Tibial nerve (tissue), 4 donors: ENCODE data around the gene TTC39B. TPM values are rescaled to one million over a fixed set of nuclear protein-coding genes. Genes with fewer than 3 reads are reported as not detected.
A peak's percentile ranks its signal among the peaks of the same experiment; 100 is the strongest.

Experiments
- DNase-seq, 2 donors: peaks; one replicate each; pipeline ENCODE4 v3.0.0-alpha.2; 2019; ENCODE audit warnings: low spot score in 2 of 2
- H3K27ac ChIP-seq, 4 donors: fragments of 200-600 bp; sonication (generic) in 3 of 4; one replicate each; pipeline ENCODE4 v1.5.1; 2017 to 2019; ENCODE audit warnings: mild to moderate bottlenecking in 1 of 4
- H3K27me3 ChIP-seq, 2 donors: fragments of 200-600 bp; sonication (generic) in 1 of 2; one replicate each; pipeline versions ENCODE4 v1.5.1 to v1.6.0; 2017 to 2019
- H3K36me3 ChIP-seq, 3 donors: fragments of 200-600 bp; sonication (generic); one replicate each; pipeline ENCODE4 v1.5.1; 2018 to 2019
- H3K4me1 ChIP-seq, 4 donors: fragments of 200-600 bp; sonication (generic) in 3 of 4; one replicate each; pipeline ENCODE4 v1.5.1; 2017 to 2019
- H3K4me3 ChIP-seq, 4 donors: fragments of 200-600 bp; sonication (generic) in 3 of 4; one replicate each; pipeline ENCODE4 v1.5.1; 2017 to 2019; ENCODE audit warnings: mild to moderate bottlenecking in 1 of 4, moderate library complexity in 1 of 4
- H3K9me3 ChIP-seq, 4 donors: fragments of 200-600 bp; sonication (generic) in 3 of 4; one replicate each; pipeline ENCODE4 v1.5.1; 2017 to 2019
- CTCF ChIP-seq, 5 experiments: fragments of 200-600 bp in 3 of 5; fragments of 450-650 bp in 2 of 5; sonication (generic) in 3 of 5; IDR thresholded peaks; one replicate each; pipeline ENCODE4 v1.5.1; 2016 to 2019; ENCODE audit warnings: antibody characterized with exemption in 5 of 5, mild to moderate bottlenecking in 3 of 5, moderate library complexity in 2 of 5
- EP300 ChIP-seq, 2 donors: sonication (generic); formaldehyde crosslinking; IDR thresholded peaks; one replicate each; pipeline ENCODE4 v1.6.1; 2017; ENCODE audit warnings: antibody characterized with exemption in 2 of 2, mild to moderate bottlenecking in 1 of 2
- POLR2A ChIP-seq, 2 donors: fragments of 450-650 bp; IDR thresholded peaks; one replicate each; pipeline ENCODE4 v1.6.1; 2017; ENCODE audit warnings: antibody characterized with exemption in 2 of 2, mild to moderate bottlenecking in 2 of 2, moderate library complexity in 2 of 2
- WGBS, 2 donors: methylation state at CpG; one replicate each; pipeline ENCODE4 v1.1.5; 2018; 5-methylcytosine and 5-hydroxymethylcytosine counted together
- total RNA-seq, 4 donors: library from RNA; depleted of rRNA; stranded (reverse); fragments of >200 nt; gene quantifications; one replicate each; pipeline ENCODE4 v1.1.0, GENCODE V29; 2016

Gene TTC39B
- total RNA-seq, 4 donors from 2014 or later = 5.4 to 8.8 (median 7.5) TPM

GRCh38 chr9:15304632-15305031, 2.4 kb downstream of the TTC39B start:
- no peak for DNase-seq
- Histone ChIP-seq H3K4me1 (peaks cover 0 to 14% (median 3%) of the 10 kb centered on the region in 4 donors), H3K27me3 (no peaks in the 10 kb centered on the region), H3K27ac (no peak overlapping the region), H3K4me3 (no peak overlapping the region), H3K36me3 (no peaks in the 10 kb centered on the region), H3K9me3 (no peaks in the 10 kb centered on the region)
- WGBS, 2 donors = 94 to 100% methylated on average over 1 of the region's 1 CpG
- TF ChIP-seq CTCF (IDR thresholded peaks at IDR 0.05) = no peak
- no peak for TF ChIP-seq EP300 (IDR thresholded peaks at IDR 0.05)
- no peak for TF ChIP-seq POLR2A (IDR thresholded peaks at IDR 0.05)

- DNase-seq = no peak
- 50 to 60% methylated on average over 1 of the region's 1 CpG for WGBS, 2 donors
- H3K27me3 ChIP-seq = no peaks in the 10 kb centered on the region
- TF ChIP-seq POLR2A (IDR thresholded peaks at IDR 0.05) (no peak), CTCF (IDR thresholded peaks at IDR 0.05) (no peak), EP300 (IDR thresholded peaks at IDR 0.05) (no peak)
- H3K9me3 ChIP-seq = no peaks in the 10 kb centered on the region
- no peak overlapping the region for H3K4me3 ChIP-seq
- no peak overlapping the region for H3K27ac ChIP-seq
- peaks cover 0 to 11% (median 0%) of the 10 kb centered on the region in 3 donors for H3K36me3 ChIP-seq
- H3K4me1 ChIP-seq = peaks cover 2 to 17% (median 13%) of the 10 kb centered on the region in 4 donors
These were observed 6.8 kb downstream of the TTC39B start for GRCh38 chr9:15300218-15300617.

- Histone ChIP-seq H3K9me3 (no peaks in the 10 kb centered on the region), H3K4me1 (peaks cover 2 to 24% (median 18%) of the 10 kb centered on the region in 4 donors), H3K27ac (peak overlapping the region in 1 of 4 donors; percentile 36), H3K27me3 (no peaks in the 10 kb centered on the region), H3K36me3 (peaks cover 0 to 11% (median 0%) of the 10 kb centered on the region in 3 donors), H3K4me3 (no peak overlapping the region)
- WGBS, 2 donors = 83 to 84% methylated on average over 6 of the region's 6 CpGs
- no peak for DNase-seq
- TF ChIP-seq POLR2A (IDR thresholded peaks at IDR 0.05) (no peak), EP300 (IDR thresholded peaks at IDR 0.05) (no peak), CTCF (IDR thresholded peaks at IDR 0.05) (no peak)
These were observed 7.6 kb downstream of the TTC39B start for GRCh38 chr9:15299374-15299939.

- 92 to 93% methylated on average over 3 of the region's 3 CpGs for WGBS, 2 donors
- no peaks in the 10 kb centered on the region for H3K9me3 ChIP-seq
- DNase-seq = no peak
- no peak overlapping the region for H3K4me3 ChIP-seq
- TF ChIP-seq CTCF (IDR thresholded peaks at IDR 0.05) = no peak
- TF ChIP-seq POLR2A (IDR thresholded peaks at IDR 0.05) = no peak
- no peak for TF ChIP-seq EP300 (IDR thresholded peaks at IDR 0.05)
- H3K27ac ChIP-seq = no peak overlapping the region
- H3K4me1 ChIP-seq = peaks cover 2 to 34% (median 26%) of the 10 kb centered on the region in 4 donors
- no peaks in the 10 kb centered on the region for H3K27me3 ChIP-seq
- peaks cover 0 to 11% (median 0%) of the 10 kb centered on the region in 3 donors for H3K36me3 ChIP-seq
These were observed 8.7 kb downstream of the TTC39B start for GRCh38 chr9:15298362-15298761.

GRCh38 chr9:15295761-15296405, 11.1 kb downstream of the TTC39B start:
- peak overlapping the region; percentile 53 to 89 (median 84) for H3K27ac ChIP-seq
- peaks cover 0 to 11% (median 0%) of the 10 kb centered on the region in 3 donors for H3K36me3 ChIP-seq
- H3K4me3 ChIP-seq = peak overlapping the region; percentile 28 to 58 (median 42)
- DNase-seq = no peak
- no peaks in the 10 kb centered on the region for H3K9me3 ChIP-seq
- peaks cover 2 to 36% (median 28%) of the 10 kb centered on the region in 4 donors for H3K4me1 ChIP-seq
- TF ChIP-seq EP300 (IDR thresholded peaks at IDR 0.05) (peak in 1 of 2 donors; percentile 34), POLR2A (IDR thresholded peaks at IDR 0.05) (no peak)
- H3K27me3 ChIP-seq = no peaks in the 10 kb centered on the region
- WGBS, 2 donors = 8 to 13% methylated on average over 4 of the region's 4 CpGs
